Colonic mucosa (tissue), 4 donors: Measurements from ENCODE around the gene DUSP3. TPM values are rescaled to one million over a fixed set of nuclear protein-coding genes. Genes with fewer than 3 reads are reported as not detected.

Source experiments
- DNase-seq: peaks from one replicate; pipeline ENCODE4 v3.0.0-alpha.2; 2020
- H3K27ac ChIP-seq: fragments of 200-600 bp; one replicate; pipeline ENCODE4 v1.8.0; 2021
- H3K27me3 ChIP-seq: fragments of 200-600 bp; one replicate; pipeline ENCODE4 v1.8.0; 2021
- H3K36me3 ChIP-seq: fragments of 200-600 bp; one replicate; pipeline ENCODE4 v1.8.0; 2021
- H3K4me1 ChIP-seq: fragments of 200-600 bp; one replicate; pipeline ENCODE4 v1.8.0; 2021; ENCODE audit warnings: mild to moderate bottlenecking
- H3K4me3 ChIP-seq: fragments of 200-600 bp; one replicate; pipeline ENCODE4 v1.8.0; 2021
- H3K9ac ChIP-seq, 2 donors: one replicate each; pipeline ENCODE4 v1.7.0; 2013; ENCODE audit warnings: control low read depth in 2 of 2, low read depth in 2 of 2, low read length in 2 of 2
- H3K9me3 ChIP-seq: fragments of 200-600 bp; one replicate; pipeline ENCODE4 v1.8.0; 2021
- CTCF ChIP-seq: fragments of 200-600 bp; IDR thresholded peaks from one replicate; pipeline ENCODE4 v1.8.0; 2022; ENCODE audit warnings: antibody characterized with exemption, mild to moderate bottlenecking
- intact Hi-C: fragments of 100-400 bp; cut with DNase I; formaldehyde crosslinking; loops from one replicate; pipeline ENCODE4 v1.14.1; 2022
- total RNA-seq, 2 donors: library from RNA; stranded (reverse); fragmentation: NEBNext Ultra II Directional in 1 of 2; extraction: Animal tissue kit (Norgen Biotek cat#: 25700) in 1 of 2; gene quantifications; one replicate each; pipeline ENCODE4 v1.2.1, GENCODE V29; 2021
- donor health status: healthy.
- donor health status: DM: no; HTN: no; CAD: no.
- donor health status: DM: no; HTN: no; CAD: no.

The DUSP3 gene
- total RNA-seq, 2 donors from 2014 or later = 43.4 to 68.7 TPM

DNA sequence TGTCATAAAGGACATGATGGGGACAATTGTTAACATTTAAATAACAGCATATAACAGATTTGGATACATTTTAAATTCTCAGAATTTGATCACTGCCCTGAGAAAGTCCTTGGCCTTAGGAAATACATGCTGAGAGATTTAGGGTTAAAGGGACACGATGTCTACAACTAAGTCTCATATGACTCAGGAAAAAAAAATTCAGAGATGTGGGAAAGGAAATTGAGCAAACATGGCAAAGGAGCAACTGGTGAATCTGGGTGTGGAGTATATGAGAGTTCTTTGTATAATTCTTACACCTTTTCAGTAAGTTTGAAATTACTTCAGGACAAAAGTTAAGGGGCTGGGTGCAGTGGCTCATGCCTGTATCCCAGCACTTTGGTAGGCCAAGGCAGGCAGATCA, 35.9 kb upstream of the DUSP3 start:
- Histone ChIP-seq H3K4me1 (no peaks in the 10 kb centered on the region), H3K9me3 (no peaks in the 10 kb centered on the region), H3K9ac (no peak overlapping the region), H3K36me3 (no peaks in the 10 kb centered on the region), H3K27me3 (no peaks in the 10 kb centered on the region), H3K4me3 (no peak overlapping the region), H3K27ac (no peak overlapping the region)
- DNase-seq = no peak
- intact Hi-C loops = no loop called here
- no peak for TF ChIP-seq CTCF

DNA sequence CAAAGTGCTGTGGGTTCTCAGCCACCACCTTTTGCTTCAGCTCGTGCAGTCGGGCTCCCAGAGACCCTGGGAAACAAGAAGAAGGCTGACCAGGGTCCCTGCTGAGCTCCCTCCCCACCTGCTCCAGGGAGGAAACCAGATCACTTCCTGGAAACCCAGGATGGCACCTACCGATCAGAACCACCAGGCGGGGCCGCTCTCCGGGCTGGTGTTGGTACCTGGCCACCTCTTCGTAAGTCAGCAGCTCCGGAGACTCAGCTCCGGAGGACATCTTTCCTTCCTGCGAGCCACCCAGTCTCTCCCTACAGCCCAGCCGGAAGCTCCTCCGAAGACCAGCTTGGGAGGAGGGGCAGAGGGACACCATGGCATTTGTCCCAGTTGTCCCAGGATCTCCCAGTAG, 35.2 kb upstream of the DUSP3 start:
- no peak overlapping the region for H3K27ac ChIP-seq
- H3K4me3 ChIP-seq = no peak overlapping the region
- H3K9me3 ChIP-seq = no peaks in the 10 kb centered on the region
- no peaks in the 10 kb centered on the region for H3K27me3 ChIP-seq
- H3K4me1 ChIP-seq = no peaks in the 10 kb centered on the region
- TF ChIP-seq CTCF = no peak
- H3K9ac ChIP-seq = no peak overlapping the region
- intact Hi-C loops = no loop called here
- H3K36me3 ChIP-seq = no peaks in the 10 kb centered on the region
- DNase-seq = no peak

- Histone ChIP-seq H3K27me3 (no peaks in the 10 kb centered on the region), H3K27ac (no peak overlapping the region), H3K9ac (no peak overlapping the region), H3K4me1 (no peaks in the 10 kb centered on the region), H3K9me3 (no peaks in the 10 kb centered on the region), H3K4me3 (no peak overlapping the region), H3K36me3 (no peaks in the 10 kb centered on the region)
- intact Hi-C loops = no loop called here
- no peak for DNase-seq
- TF ChIP-seq CTCF = no peak
Observed at GRCh38 chr17:43813386-43813785, 34.6 kb upstream of the DUSP3 start.

DNA sequence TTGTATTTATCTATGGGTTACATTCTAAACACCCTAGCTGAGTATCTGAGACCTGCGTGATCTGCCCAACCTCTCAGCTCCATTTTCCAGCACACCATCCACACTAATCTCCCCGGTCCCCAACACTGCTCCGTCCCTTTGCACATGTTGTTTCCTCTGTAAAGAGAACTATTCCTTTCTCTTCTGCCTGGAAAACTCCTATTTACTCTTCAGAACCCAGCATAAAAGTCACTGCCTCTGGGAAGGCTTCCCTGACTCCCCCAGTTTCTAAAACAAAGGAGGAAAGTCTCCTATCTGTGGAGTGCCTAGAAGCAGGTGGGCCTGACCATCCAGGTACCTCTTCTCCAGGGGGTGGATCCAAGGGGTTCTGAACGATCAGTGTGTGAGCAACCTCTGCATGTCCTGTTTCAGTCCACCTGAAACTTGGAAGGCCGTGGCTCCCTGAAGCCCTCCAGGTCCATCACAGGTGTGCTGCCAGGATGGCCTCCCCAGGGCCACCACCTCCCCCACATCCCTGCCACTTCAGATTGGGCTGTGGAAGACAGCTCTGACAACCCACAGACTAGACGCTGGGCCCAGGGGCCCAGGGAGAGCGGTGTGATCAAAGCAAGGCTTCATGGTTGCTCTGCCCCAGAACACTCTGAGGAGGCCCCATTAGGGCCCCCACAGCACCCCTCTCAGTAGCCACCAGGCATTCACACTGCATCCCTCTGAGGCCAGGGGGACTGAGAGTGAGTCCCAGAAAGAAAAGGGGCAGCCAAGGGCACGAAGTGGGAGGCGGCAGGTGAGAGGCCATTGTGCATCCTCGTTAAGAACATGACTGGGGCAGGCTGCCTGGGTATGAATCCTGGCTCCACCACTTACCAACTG, 33.9 kb upstream of the DUSP3 start:
- Histone ChIP-seq H3K36me3 (no peaks in the 10 kb centered on the region), H3K4me1 (no peaks in the 10 kb centered on the region), H3K27me3 (no peaks in the 10 kb centered on the region), H3K4me3 (no peak overlapping the region), H3K27ac (no peak overlapping the region), H3K9ac (no peak overlapping the region), H3K9me3 (no peaks in the 10 kb centered on the region)
- no peak for DNase-seq
- intact Hi-C loops = no loop called here
- no peak for TF ChIP-seq CTCF

DNA sequence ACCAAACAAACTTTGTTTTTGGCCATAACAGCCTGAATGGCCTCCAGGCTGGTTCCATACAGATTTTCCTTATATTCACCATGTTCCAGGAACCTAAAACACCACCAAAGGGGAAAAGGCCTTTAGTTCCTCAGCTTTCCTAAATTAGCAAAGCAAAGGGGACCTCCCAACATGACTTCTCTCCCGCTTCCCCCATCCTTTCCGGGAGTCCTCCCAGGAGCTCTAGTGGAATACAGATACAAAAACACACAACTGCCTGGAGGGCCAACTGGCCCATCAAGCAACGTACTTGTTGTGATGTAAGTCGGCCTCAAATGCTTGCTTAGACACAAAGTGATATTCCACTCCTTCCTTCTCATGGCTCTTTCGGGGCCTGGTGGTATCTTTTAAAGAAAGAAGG, 32.0 kb upstream of the DUSP3 start:
- Histone ChIP-seq H3K27me3 (no peaks in the 10 kb centered on the region), H3K9me3 (no peaks in the 10 kb centered on the region), H3K36me3 (no peaks in the 10 kb centered on the region), H3K27ac (no peak overlapping the region), H3K9ac (no peak overlapping the region), H3K4me1 (no peaks in the 10 kb centered on the region), H3K4me3 (no peak overlapping the region)
- DNase-seq = no peak
- TF ChIP-seq CTCF = no peak
- intact Hi-C loops = no loop called here
